GM19463 (cell line): Measurements from ENCODE around the gene PTS.
A peak's percentile ranks its signal among the peaks of the same experiment; 100 is the strongest.

Experiments
- ATAC-seq: cut with Tn5 transposase; IDR thresholded peaks from one replicate; pipeline ENCODE4 v1.9.1; 2021; ENCODE audit warnings: mild to moderate bottlenecking, moderate library complexity; ENCODE audit not compliant: unreplicated experiment

Gene PTS

DNA sequence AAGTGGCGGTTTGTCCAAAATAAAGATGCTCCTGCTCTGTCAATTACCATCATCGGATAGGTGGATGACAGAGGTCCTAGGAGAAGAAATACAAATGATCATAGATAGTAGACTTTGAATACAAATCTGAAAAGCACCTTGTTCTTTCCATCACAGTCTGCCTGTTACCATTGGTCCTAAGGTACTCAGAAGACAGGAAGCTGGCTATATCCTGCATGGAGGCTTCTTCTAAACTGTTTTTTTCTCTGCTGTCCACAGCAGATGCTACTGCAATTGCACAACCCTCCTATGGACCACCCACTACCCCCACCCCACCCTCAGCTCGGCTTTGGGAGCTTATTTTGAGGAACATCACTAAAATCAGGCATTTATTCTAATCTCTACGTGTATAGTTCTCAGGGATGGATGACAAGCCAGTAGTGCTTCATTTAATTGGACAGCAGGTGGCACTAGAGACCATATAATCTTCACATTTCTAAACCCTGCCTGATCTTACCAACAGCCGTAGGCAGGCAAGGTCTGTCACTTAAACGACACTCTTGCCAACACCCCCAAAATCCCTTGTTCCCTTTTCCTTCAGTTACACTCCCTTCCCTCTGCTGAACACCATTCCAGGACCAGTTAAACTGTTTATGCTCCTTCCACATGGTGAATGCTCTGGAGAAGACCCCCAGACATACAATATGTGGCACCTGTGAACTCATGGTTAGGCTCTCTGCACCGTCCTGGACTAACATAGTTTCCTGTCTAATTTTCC, 6.6 kb upstream of the PTS start:
- ATAC-seq = peak; percentile 98

DNA sequence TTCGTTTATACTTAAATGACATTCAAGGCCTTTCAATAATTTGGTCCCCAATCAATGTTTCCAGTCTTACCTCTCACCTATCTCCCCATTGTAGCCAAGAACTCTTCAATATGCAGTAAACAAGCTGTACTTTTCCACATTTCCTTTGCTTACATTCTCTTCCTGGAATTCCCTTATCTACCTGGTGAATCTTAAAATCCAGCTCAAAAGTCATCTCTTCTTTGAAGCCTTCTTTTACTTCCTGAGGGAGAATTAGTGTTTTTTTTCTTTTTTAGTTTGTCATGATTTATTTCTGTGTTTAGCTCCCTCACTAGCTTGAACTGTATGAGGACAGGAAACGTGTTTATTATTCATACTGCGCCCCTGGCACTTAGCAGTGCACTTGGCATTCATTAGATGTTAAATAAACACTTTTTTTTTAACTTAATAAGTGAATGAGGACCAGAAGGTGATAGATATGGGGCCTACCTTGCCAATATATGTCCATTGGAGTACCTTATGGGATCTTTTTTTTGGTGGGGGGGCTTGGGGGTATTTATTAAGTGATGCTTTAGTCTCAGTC, 4.9 kb upstream of the PTS start:
- no peak for ATAC-seq

DNA sequence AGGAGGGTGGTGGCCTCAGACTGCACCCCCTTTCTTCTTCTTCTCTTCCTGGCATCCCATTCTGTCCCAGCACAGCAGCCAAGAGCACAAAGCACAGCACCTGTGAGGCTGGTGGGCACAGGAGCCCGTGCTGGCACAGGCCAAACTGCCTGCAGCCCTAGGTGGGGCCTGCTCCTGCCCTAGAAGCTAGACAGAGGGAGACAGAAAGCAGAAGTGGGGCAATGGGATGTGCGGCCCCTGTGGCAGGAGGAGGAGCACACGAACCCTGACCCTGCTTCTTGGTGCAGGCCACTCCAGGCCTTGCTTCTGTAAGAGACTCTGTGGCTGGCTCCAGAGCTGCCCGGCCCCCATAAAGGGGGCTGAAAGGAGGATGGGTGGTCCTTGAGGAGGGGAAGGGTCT, 3.9 kb upstream of the PTS start:
- ATAC-seq = no peak

DNA sequence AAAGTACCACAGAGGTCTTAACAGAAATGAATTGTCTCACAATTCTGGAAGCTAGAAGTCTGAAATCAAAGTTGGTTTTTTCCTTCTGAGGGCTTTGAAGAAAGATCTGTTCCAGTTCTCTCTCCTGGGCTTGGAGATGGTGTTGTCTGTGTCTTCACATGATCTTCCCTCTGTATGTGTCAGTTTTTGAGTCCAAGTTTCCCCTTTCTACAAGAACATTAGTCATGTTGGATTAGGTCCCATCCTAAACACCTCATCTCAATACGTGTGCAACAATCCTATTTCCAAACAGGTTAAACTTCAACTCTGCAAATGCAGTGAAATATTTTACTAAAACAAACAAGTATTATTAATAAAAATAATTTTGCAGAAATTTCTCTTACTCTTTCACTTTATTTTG, 3.1 kb upstream of the PTS start:
- no peak for ATAC-seq

DNA sequence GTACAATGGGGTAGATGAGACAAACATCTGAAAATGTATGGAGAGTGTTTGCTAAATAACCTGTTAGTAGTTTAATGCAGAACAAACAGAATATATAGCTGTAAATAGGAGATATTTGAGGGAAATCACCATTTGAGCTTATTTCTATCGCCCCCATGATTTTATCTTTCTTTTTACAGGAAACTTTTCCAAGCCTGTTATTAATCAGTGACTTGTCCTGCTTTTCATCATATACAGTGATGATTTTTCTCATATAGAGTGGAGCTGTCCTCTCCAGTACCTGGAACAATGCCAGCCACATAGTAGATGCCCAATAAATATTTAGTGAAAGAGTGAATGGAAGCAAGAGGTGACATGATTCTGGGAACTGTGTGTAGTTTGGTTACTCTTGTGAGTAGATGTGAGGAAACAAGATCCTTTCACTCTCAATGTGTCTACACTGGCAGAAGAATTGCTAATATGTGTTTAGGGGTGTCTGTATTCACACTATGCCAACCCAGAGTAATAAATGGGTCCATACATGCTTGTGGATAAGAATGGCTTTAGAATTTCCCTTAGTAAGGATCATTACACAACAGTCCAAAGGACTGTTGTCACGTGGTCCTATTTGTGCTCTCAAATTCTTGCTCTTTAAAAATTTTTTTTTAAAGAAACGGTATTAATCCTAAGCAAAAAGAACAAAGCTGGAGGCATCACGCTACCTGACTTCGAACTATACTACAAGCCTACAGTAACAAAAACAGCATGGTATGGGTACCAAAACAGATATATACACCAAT, 2.3 kb upstream of the PTS start:
- no peak for ATAC-seq

DNA sequence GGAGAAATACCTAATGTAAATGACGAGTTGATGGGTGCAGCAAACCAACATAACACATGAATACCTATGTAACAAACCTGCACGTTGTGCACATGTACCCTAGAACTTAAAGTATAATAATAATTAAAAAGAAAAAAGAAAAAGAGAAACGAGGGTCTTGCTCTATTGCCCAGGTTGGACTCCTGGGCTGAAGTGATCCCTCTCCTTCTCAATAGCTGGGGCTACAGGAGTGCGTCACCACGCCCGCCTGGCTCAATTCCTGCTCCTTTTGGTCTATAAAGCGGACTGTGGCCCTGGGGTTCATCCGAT, 521 bp upstream of the PTS start:
- ATAC-seq = no peak

DNA sequence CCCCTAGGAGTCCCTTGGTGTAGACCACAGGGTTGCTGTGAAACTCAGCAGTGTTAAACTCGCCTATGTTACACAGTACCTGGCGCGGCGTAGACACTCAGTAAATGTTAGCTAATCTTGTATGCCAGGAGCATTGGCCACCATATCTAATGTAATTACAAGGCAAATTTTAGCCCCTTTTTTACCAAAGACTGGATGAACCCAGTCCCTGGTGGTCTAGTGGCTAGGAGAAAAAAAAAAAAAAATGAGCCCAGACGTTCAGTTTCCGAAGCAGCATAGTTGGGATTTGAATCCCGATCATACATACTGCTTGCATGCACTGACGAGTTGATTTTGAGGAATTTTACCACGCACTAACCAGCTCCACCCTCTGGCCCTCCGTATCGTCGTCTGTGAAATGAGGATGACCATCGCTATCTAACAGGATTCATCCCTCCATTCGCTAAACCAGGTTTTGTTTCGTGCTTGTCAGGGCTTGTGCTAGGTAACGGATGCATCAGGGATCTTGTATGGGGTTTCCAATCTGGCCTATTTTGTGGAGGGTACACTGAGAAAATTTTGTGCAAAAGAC, 688 bp downstream of the PTS start:
- peak; percentile 37 for ATAC-seq

DNA sequence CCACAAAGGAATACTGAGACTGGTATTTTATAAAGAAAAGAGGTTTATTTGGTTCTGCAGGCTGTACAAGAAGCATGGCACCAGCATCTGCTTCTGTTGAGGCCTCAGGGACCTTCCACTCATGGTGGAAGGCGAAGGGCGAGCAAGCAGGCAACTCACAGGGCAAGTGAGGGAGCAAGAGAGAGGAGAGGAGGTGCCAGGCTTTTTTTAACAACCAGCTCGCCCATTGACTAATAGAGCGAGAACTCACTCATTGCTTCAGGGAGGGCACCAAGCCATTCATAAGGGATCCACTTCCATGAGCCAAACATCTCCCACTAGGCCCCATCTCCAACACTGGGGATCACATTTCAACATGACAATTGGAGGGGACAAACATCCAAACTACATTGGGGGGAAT, 1.2 kb downstream of the PTS start:
- ATAC-seq = no peak

DNA sequence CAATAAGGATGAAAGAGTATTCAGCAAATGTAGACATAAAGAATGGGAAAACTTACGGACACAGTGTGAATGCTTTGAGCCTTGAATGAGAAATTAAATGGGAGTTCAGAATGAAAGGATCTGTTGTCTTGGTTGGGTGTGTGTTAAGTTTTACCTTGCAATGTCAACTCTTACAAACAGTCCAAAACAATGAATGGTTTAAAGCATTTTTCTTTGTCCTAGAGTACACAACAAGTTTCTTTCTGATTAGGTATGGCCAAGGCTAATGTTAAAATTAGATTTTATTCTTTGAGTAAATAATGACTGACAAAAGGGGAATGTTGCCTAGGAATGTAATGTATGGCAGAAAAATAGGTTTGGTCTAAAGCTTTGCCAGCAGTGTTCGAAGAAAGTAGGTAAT, 2.5 kb downstream of the PTS start:
- ATAC-seq = no peak

DNA sequence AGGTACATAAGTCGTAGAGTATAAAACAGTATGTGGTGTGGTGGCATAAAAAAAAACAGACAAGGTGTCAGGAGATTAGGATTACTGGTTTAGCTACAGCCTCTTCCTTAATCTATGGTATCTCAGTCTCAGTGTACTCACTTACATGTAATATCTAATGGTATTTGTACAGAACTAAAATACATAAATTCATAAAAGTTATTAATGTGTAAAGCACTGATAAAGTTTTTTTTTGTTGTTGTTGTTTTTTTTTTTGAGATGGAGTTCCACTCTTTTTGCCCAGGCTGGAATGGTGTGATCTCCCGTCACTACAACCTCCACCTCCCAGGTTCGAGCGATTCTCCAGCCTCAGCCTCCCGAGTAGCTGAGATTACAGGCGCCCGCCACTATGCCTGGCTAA, 2.9 kb downstream of the PTS start:
- ATAC-seq = no peak

DNA sequence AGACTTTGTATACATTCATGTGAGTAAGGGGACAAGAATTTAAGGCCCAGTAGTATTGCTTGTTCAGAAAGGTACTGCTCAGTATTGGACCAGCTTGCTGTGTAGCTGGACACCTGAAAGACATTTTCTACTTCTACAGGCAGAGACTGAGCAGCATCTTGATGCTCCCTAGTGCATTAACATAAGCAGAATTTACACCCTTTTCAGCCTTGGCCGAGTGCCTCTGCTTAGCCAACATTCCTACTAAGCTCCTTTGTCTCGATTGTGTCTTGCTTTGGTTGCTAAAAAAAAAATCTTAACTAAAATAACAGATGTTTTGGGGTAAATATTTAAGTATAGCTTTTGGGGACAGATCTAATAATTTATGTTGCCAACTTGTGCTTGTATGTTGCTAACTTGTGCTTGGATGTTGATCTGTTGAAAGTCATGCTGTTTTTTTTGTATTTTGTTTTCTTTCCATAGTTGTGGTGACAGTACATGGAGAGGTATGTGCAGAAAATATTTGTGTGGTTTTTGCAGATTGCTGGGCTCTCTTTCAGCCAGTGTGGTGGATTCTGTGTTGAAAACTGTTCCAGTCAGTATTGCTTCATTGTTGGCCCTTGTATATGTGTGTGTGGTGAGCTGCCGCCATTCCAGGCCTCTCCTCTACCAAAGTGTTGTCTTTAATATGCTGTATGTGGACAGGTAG, 3.7 kb downstream of the PTS start:
- ATAC-seq = no peak

DNA sequence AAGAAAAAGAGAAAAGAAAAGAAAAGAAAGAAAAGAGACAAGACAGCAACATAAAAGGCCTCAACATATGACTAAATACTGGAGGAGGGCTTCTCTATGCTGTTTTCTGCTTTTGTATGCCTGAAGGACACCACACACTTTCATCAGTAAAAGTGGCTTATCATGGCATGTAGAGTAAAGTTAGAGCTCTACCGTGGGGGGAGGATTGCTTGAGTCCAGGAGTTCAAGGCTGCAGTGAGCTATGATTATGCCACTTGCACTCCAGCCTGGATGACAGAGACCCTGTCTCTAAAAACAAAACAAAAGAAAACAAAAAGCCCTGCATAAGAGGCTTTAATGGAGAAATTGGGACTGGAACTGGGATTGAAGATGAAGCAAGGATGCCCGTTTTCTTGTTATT, 5.7 kb downstream of the PTS start:
- ATAC-seq = no peak

DNA sequence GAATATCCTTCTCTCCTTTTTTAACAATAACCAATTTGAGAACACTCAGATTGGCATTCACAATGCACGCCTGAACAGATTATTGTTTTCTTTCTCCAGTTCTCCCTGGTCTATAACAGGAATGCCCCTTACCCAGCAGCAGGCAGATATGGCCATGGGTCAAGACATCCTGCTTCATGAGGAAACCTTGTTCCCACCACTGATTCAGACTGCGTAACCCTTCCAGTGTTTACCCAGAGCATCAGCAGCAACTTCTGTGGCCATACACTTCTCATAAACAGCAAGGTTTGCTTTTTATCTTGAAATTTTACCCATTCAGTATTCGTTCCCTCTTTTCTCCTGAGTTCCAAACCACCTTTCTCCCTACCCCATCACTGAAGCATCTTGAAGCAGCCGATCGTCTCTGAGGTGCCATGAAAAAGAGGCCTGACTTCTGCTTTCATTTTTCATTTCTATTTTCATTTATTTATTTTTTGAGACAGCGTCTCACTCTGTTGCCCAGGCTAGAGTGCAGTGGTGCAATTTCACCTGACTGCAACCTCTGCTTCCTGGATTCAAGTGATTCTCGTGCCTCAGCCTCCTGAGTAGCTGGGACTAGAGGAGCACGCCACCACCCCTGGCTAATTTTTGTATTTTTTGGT, 9.6 kb downstream of the PTS start:
- no peak for ATAC-seq

DNA sequence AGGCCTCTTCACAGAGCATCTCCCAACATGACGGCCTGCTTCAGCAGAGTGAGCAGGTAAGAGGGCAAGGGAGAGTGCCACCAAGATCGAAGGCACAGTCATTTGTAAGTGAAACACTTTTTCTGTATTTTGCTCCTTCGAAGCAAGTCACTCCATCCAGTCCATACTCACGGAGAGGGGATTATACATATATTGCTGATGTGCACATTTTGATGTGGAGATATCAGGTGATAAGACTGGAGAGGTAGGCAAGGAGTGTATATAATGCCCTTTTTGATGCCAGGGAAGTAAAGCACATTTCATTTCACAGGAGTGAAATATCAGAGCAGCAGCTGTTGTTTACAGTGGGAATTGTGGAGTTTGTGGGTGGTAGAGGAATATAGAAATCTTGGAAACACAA, 11.2 kb downstream of the PTS start:
- ATAC-seq = no peak

DNA sequence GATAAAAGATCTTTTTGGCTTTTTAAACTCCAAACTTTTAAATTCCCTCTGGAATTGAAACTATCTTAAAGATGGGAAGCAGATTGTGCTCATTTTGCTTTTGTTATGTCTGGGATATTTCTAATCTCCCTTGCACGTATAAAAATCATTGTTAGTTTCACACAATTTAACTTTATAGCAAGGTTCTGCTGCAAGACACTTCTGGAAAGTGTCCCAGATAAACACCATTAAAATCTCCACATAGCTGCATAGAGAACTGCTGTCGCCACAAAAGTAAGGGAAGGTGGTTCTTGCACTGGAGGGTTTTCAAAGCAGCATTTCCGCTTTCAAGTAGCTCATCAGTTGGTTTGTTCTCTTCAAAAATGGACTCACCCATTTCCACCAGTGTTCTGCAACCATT, 11.8 kb downstream of the PTS start:
- ATAC-seq = no peak

DNA sequence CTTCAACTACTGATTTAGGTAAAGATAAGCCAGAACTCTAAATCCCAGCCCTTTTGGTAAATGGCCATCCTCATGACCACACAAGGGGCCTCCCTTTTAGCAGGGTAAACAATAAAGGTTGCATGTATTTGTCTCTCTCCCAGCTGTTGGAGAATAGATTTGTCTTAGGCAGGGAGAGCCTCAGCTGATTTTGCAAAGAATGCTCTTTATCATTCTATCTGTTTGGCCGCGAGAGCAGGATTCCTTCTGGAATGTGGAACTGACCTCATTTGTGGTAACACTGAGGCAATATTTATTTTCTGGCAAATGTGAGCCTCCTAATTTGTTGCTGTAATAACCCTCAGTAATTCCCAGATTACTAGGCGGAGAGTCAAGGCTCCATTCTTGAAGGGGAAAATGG, 15.3 kb downstream of the PTS start:
- ATAC-seq = no peak

DNA sequence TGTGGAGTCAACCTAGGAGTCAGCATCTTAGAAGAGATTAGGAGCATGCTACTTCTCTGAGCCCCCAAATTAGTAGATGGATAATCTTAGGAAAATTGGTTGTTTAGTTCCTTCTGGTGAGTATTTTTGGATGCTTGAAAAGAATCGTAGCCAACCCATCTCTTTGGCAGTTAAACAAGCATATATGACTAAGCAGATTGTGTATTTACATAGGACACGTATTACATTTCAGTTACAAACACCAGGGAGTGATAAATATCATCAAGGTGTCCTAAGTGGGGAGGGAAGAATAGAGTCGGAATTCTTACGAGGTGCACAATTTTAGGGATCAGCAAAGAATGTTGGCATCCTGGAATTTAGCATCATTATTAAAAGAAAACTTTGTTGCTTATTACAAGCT, 21.0 kb downstream of the PTS start:
- no peak for ATAC-seq

DNA sequence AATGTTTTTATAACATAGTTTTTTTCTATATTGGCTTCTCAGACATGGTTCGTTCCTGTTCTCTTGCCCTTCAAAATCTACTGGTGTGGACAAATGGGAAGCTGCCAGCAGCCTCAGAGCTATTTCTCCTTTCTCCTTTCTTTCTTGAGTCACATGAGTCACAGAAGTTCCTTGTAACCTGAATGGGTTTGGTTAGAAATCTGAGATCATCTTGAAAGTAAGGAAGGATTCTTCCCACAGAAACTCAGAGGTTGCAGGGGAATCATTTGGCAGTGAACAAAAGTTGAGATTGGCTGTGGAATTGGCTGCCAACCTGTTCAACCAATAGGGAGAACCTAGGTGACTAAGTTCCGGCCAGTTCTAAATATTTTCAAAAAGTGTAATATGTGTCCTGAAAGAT, 22.0 kb downstream of the PTS start:
- no peak for ATAC-seq

DNA sequence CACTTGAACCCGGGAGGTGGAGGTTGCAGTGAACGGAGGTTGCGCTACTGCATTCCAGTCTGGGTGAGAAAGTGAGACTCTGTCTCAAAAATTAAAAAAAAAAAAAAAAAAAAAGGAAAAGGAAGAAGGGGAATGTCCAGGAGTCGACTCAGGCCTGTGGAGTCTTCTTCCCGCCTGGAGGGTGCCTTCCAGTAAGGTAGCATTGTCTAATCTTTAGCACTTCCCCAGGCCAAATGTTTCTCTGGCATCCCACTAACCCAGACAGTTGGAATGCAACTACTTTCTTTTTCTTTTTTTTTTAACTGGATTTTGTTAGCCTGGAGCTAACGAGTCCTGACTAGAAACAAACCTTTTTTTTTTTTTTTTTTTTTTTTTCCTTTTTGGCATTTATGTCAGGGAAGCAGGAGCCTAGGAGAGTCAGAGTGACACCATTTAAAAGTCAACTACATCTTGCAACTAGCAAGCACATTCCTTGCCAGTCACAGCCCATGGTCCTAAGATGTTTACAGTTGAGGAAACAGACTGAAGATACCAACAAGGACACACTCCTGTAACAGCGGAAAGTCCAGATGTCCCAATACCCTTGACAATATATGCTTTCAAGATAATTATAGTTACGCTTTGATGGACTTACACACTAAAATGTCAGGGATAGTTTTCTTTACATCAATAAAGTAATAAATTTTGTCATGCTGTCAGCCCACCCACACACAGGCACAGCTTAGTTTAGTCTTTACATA, 23.8 kb downstream of the PTS start:
- ATAC-seq = no peak

DNA sequence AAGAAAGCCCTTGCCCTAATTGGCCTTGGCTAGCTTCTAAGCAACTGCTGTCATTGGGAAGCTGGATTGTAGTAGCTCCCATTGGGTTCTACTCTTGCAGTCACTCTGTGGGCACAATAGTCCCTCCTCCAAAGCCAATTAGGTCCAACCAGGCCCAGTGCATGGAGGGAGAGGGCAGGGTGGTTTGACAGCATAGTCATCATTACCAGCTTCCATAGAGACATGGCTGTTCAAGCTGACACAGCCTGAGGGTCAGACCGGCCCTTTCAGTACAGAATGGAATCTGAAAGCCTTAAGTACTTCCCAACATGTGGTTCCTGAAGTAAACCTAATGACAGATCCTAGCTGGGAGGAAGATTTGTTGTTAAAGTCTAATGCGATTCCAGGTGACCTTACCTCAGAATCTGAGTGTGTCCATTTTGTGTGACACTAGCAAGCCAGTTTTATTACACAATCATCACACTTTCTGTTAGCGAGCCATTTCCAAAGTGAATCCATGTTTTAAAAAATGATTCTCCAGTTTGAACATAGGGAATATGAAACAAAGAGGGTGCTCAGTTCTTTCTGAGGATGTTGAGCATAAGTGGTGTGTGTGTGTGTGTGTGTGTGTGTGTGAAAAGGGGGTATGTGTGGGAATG, 27.5 kb downstream of the PTS start:
- ATAC-seq = no peak
